Transverse colon (tissue), 3 donors: ENCODE data around the gene ZBTB7C.

Source experiments
- POLR2A ChIP-seq: fragments of 450-650 bp; IDR thresholded peaks from one replicate; pipeline ENCODE4 v1.6.1; 2016; ENCODE audit warnings: antibody characterized with exemption, mild to moderate bottlenecking, moderate library complexity
- POLR2AphosphoS5 ChIP-seq, 3 donors: sonication (generic); formaldehyde crosslinking; IDR thresholded peaks; one replicate each; pipeline ENCODE4 v1.6.1; 2016; ENCODE audit warnings: antibody characterized with exemption in 3 of 3

DNA sequence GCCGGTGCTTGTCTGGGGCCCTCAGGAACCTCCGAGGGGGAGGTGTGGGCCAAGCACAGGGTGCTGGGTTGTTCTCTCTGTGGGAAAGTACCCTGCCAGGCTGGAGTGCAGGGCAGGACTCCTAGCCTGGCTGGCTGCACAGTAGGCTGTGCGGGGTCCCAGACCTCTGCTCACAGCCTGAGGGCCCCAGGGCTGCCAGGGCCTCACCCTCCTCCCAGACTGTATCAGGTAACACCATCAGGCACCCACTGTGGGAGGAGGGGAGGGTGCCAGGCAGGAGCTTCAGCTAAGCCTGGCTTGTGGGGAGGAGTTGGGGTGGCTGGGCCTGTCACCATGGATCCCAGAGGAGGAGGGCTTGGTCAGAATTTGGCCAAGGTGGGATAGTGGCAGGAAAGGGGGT, 266.8 kb downstream of the ZBTB7C start:
- TF ChIP-seq POLR2AphosphoS5 (IDR thresholded peaks at IDR 0.05) (no peak), POLR2A (no peak)
